ENCODE results near the gene SLC8A3. TPM values are rescaled to one million over a fixed set of nuclear protein-coding genes. Genes with fewer than 3 reads are reported as not detected.

SLC8A3 gene
- total RNA-seq, 2 donors from 2014 or later = 0.49 to 0.95 TPM

- peaks cover 0 to 10% of the 10 kb centered on the region in 2 donors for H3K4me1 ChIP-seq (ENCODE audit: control insufficient read depth in 1 of 2, low read depth in 2 of 2)
- DNase-seq (ENCODE audit: low spot score) (no peak), ATAC-seq (ENCODE audit: insufficient number of reproducible peaks, low FRiP score, low read depth) (no peak)
- H3K9me3 ChIP-seq = no peaks in the 10 kb centered on the region
- H3K27me3 ChIP-seq (replicated peaks; ENCODE audit: insufficient read depth) = no peaks in the 10 kb centered on the region
- H3K36me3 ChIP-seq = no peaks in the 10 kb centered on the region
- no peak overlapping the region for H3K4me3 ChIP-seq
- TF ChIP-seq CTCF (IDR thresholded peaks at IDR 0.05) = peak; percentile 42
- no peak overlapping the region for H3K27ac ChIP-seq
Measured at GRCh38 chr14:70013271-70013873, 175.4 kb downstream of the SLC8A3 start.

- ATAC-seq (ENCODE audit: insufficient number of reproducible peaks, low FRiP score, low read depth) = no peak
- Histone ChIP-seq H3K4me3 (no peak overlapping the region), H3K4me1 (ENCODE audit: control insufficient read depth in 1 of 2, low read depth in 2 of 2) (peaks cover 0 to 6% of the 10 kb centered on the region in 2 donors), H3K36me3 (no peaks in the 10 kb centered on the region), H3K27ac (no peak overlapping the region), H3K9me3 (no peaks in the 10 kb centered on the region), H3K27me3 (replicated peaks; ENCODE audit: insufficient read depth) (no peaks in the 10 kb centered on the region)
- no peak for TF ChIP-seq CTCF (IDR thresholded peaks at IDR 0.05)
- no peak for DNase-seq (ENCODE audit: low spot score)
Measured at GRCh38 chr14:70011708-70012107, 177.0 kb downstream of the SLC8A3 start.

GRCh38 chr14:70011098-70011497 is 177.7 kb downstream of the SLC8A3 start:
- no peaks in the 10 kb centered on the region for H3K9me3 ChIP-seq
- DNase-seq (ENCODE audit: low spot score) = no peak
- TF ChIP-seq CTCF (IDR thresholded peaks at IDR 0.05) = no peak
- no peak overlapping the region for H3K27ac ChIP-seq
- ATAC-seq (ENCODE audit: insufficient number of reproducible peaks, low FRiP score, low read depth) = no peak
- H3K27me3 ChIP-seq (replicated peaks; ENCODE audit: insufficient read depth) = no peaks in the 10 kb centered on the region
- peaks cover 0 to 6% of the 10 kb centered on the region in 2 donors for H3K4me1 ChIP-seq (ENCODE audit: control insufficient read depth in 1 of 2, low read depth in 2 of 2)
- no peak overlapping the region for H3K4me3 ChIP-seq
- H3K36me3 ChIP-seq = no peaks in the 10 kb centered on the region

GRCh38 chr14:70009961-70010360 is 178.8 kb downstream of the SLC8A3 start:
- Histone ChIP-seq H3K9me3 (no peaks in the 10 kb centered on the region), H3K36me3 (no peaks in the 10 kb centered on the region), H3K4me1 (ENCODE audit: control insufficient read depth in 1 of 2, low read depth in 2 of 2) (peaks cover 0 to 6% of the 10 kb centered on the region in 2 donors), H3K4me3 (no peak overlapping the region), H3K27me3 (replicated peaks; ENCODE audit: insufficient read depth) (no peaks in the 10 kb centered on the region), H3K27ac (no peak overlapping the region)
- no peak for TF ChIP-seq CTCF (IDR thresholded peaks at IDR 0.05)
- DNase-seq (ENCODE audit: low spot score) (no peak), ATAC-seq (ENCODE audit: insufficient number of reproducible peaks, low FRiP score, low read depth) (no peak)

GRCh38 chr14:70008284-70009262 is 180.2 kb downstream of the SLC8A3 start:
- Histone ChIP-seq H3K4me1 (ENCODE audit: control insufficient read depth in 1 of 2, low read depth in 2 of 2) (peaks cover 0 to 6% of the 10 kb centered on the region in 2 donors), H3K4me3 (no peak overlapping the region), H3K27me3 (replicated peaks; ENCODE audit: insufficient read depth) (no peaks in the 10 kb centered on the region), H3K36me3 (no peaks in the 10 kb centered on the region), H3K9me3 (no peaks in the 10 kb centered on the region), H3K27ac (no peak overlapping the region)
- no peak for TF ChIP-seq CTCF (IDR thresholded peaks at IDR 0.05)
- no peak for DNase-seq (ENCODE audit: low spot score)
- no peak for ATAC-seq (ENCODE audit: insufficient number of reproducible peaks, low FRiP score, low read depth)

All from thoracic aorta (tissue), 2 donors.